Kidney (tissue), 14 donors: ENCODE measurements around the gene HLA-DMA. TPM values are rescaled to one million over a fixed set of nuclear protein-coding genes. Genes with fewer than 3 reads are reported as not detected.

Experiments
- DNase-seq, 5 donors: peaks; one replicate each; pipeline ENCODE4 v3.0.0-alpha.2; 2013 to 2020
- FAIRE-seq: peaks from 2 replicates; lab custom pipeline; 2012; peaks lifted over from hg19 to GRCh38; lab: Jason Lieb, UNC
- H3K27ac ChIP-seq, 2 donors: one replicate each; pipeline ENCODE4 v1.7.0; 2013; ENCODE audit warnings: low read depth in 2 of 2, low read length in 2 of 2, inconsistent platforms in 1 of 2
- H3K27me3 ChIP-seq: one replicate; pipeline ENCODE4 v1.7.1; 2013; ENCODE audit warnings: low read length, inconsistent platforms; ENCODE audit not compliant: control insufficient read depth, insufficient read depth
- H3K36me3 ChIP-seq, 3 donors: one replicate each; pipeline versions ENCODE4 v1.7.0 to v1.7.1; 2013; ENCODE audit warnings: low read length in 3 of 3, control low read depth in 1 of 3, inconsistent platforms in 1 of 3; ENCODE audit not compliant: insufficient read depth in 3 of 3, control insufficient read depth in 2 of 3
- H3K4me1 ChIP-seq, 3 donors: one replicate each; pipeline versions ENCODE4 v1.7.0 to v1.7.1; 2013; ENCODE audit warnings: low read length in 3 of 3, inconsistent platforms in 1 of 3, low read depth in 1 of 3; ENCODE audit not compliant: control insufficient read depth in 2 of 3, insufficient read depth in 2 of 3
- H3K4me3 ChIP-seq, 3 donors: one replicate each; pipeline versions ENCODE4 v1.7.0 to v1.8.1; 2013; ENCODE audit warnings: low read length in 3 of 3, control low read depth in 1 of 3, inconsistent platforms in 1 of 3
- H3K9ac ChIP-seq, 3 donors: one replicate each; pipeline versions ENCODE4 v1.7.0 to v1.7.1; 2013; ENCODE audit warnings: low read length in 3 of 3, control low read depth in 1 of 3, inconsistent platforms in 1 of 3
- H3K9me3 ChIP-seq, 3 donors: one replicate each; pipeline versions ENCODE4 v1.7.0 to v1.7.1; 2013; ENCODE audit warnings: low read length in 3 of 3, control low read depth in 1 of 3, inconsistent platforms in 1 of 3; ENCODE audit not compliant: control insufficient read depth in 2 of 3, insufficient read depth in 1 of 3
- CTCF ChIP-seq: IDR thresholded peaks from 3 replicates; pipeline ENCODE4 v1.5.1; 2012; ENCODE audit warnings: mild to moderate bottlenecking, moderate library complexity, borderline replicate concordance; ENCODE audit not compliant: insufficient read depth; ENCODE audit errors: extremely low read depth
- intact Hi-C: fragments of 100-400 bp; cut with DNase I; formaldehyde crosslinking; loops from one replicate; pipeline ENCODE4 v1.11.1; 2022
- polyA plus RNA-seq: library from polyadenylated mRNA; stranded (reverse); fragments of 350-450 nt; fragmentation: Illumina TruSeq; extraction: RNeasy Lipid Tissue Mini Kit (QIAGEN cat#74804); gene quantifications from one replicate; pipeline ENCODE4 v1.2.3, GENCODE V29; 2014; ENCODE audit warnings: low read depth, low replicate concordance; ENCODE audit not compliant: insufficient read depth
- total RNA-seq: library from RNA; stranded (reverse); fragmentation: NEBNext Ultra II Directional; extraction: Animal tissue kit (Norgen Biotek cat#: 25700); gene quantifications from one replicate; pipeline ENCODE4 v1.2.1, GENCODE V29; 2021
- donor health status: control.
- donor health status: control.
- donor health status: control.
- donor health status: control.
- donor health status: control.
- donor health status: DM: yes; HTN: yes; CAD: no.
- donor health status: Normal renal cell carcinoma (clear cell type).

HLA-DMA gene
- total and polyA plus RNA-seq, 2 donors from 2014 or later = 98.5 to 101 TPM

DNA sequence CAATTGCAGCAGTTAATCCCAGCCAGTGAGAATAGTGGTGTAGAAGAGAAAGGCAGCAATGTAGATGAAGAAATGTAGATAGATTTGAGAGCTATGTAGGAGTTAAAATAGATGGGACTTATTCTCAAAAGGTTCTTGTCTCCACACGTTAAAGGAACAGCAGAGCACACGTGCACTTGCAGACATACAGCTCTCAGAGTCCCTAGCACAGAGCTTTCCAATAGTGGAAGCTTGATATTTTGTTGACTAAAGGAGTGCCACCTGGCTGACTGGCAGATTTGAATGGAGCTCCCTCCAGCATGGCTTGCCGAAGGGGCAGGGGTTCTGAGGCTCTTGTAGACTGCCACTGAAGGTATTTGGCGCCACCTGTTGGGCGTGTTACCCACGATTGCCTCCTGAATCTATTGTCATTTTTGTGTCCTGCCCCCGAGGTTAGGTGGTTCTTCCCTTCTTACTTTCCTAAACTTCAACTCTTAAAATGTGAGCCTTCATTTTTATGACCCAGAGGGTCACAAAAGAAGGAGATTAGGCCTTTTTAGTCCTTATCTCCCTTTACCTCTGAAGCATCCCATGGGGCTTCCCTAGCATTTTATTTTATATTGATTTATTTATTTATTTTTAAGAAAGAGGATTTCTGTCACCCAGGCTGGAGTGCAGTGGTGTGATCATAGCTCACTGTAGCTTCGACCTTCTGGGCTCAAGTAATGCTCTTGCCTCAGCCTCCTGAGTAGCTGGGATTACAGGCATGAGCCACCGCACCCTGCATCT, 31.9 kb upstream of the HLA-DMA start:
- Histone ChIP-seq H3K9ac (no peak overlapping the region), H3K9me3 (no peaks in the 10 kb centered on the region), H3K27me3 (no peaks in the 10 kb centered on the region), H3K36me3 (peaks cover 12 to 16% (median 12%) of the 10 kb centered on the region in 3 donors), H3K4me1 (peaks cover 0 to 2% (median 0%) of the 10 kb centered on the region in 3 donors), H3K4me3 (no peak overlapping the region), H3K27ac (no peak overlapping the region)
- TF ChIP-seq CTCF = peak; percentile 92
- intact Hi-C loops = loop anchor here (5.0 kb wide), 1 partner anchor 48 kb away; no protein-coding TSS in a partner anchor
- FAIRE-seq (peak; percentile 49), DNase-seq (peak; percentile 90 to 94 (median 92))

- intact Hi-C loops = loop anchor here (5.0 kb wide), 1 partner anchor 47 kb away; no protein-coding TSS in a partner anchor
- H3K27ac ChIP-seq = no peak overlapping the region
- DNase-seq (no peak), FAIRE-seq (no peak)
- H3K36me3 ChIP-seq = peaks cover 16 to 22% (median 19%) of the 10 kb centered on the region in 3 donors
- peaks cover 0 to 2% (median 0%) of the 10 kb centered on the region in 3 donors for H3K4me1 ChIP-seq
- H3K27me3 ChIP-seq = no peaks in the 10 kb centered on the region
- no peak overlapping the region for H3K4me3 ChIP-seq
- H3K9ac ChIP-seq = no peak overlapping the region
- no peaks in the 10 kb centered on the region for H3K9me3 ChIP-seq
- no peak for TF ChIP-seq CTCF
Measured at GRCh38 chr6:32983964-32984621, 31.2 kb upstream of the HLA-DMA start.

DNA sequence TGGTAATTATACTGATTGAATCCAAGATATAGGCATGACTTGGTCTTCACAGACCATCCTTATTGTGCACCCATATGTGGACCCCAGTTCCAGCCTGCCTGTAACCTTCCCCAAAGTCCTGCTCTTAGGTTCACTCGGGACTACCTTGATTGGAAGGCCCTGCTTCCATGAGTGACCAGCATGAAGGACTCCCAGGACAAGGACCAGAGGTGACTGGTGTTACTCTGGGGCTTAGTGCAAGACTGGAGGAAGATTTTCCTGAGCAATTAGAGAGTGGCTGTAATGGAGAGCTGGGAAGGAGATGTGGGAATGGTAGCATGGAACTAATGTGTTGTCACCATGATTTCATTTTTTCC, 30.6 kb upstream of the HLA-DMA start:
- intact Hi-C loops = loop anchor here (5.0 kb wide), 1 partner anchor 46 kb away; no protein-coding TSS in a partner anchor
- Histone ChIP-seq H3K36me3 (peaks cover 16 to 26% (median 25%) of the 10 kb centered on the region in 3 donors), H3K27me3 (no peaks in the 10 kb centered on the region), H3K9ac (no peak overlapping the region), H3K4me3 (no peak overlapping the region), H3K27ac (no peak overlapping the region), H3K9me3 (no peaks in the 10 kb centered on the region), H3K4me1 (peaks cover 0 to 2% (median 0%) of the 10 kb centered on the region in 3 donors)
- FAIRE-seq (no peak), DNase-seq (no peak)
- no peak for TF ChIP-seq CTCF
